HG03097 (cell line): ENCODE measurements around the gene BPIFB3.
"Not testable (repeated sequence)": the region's sequence is repeated elsewhere in the genome, so short reads cannot be mapped to it uniquely, and the experiment has no call there.

Source experiments
- ATAC-seq: cut with Tn5 transposase; IDR thresholded peaks from one replicate; pipeline ENCODE4 v1.9.1; 2021; ENCODE audit not compliant: unreplicated experiment, low FRiP score

BPIFB3 gene

DNA sequence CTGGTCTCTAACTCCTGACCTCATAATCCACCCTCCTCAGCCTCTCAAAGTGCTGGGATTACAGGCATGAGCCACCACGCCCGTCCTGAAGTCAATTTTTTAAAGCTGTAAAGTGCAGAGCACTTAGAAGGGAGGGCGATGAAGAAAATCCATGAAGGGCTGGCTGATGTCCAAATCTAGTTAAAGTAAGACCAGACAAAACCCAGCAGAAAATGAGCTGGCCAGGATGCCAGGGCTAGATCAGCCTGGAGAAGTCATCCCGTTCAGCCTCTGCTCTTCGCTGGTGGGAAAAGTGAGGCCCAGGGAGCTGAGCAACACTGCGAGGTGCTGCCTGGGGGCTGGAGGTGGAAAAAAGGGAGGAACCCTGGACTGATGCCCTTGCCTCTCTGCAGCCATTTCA lies 28.8 kb downstream of the BPIFB3 start:
- no peak for ATAC-seq

DNA sequence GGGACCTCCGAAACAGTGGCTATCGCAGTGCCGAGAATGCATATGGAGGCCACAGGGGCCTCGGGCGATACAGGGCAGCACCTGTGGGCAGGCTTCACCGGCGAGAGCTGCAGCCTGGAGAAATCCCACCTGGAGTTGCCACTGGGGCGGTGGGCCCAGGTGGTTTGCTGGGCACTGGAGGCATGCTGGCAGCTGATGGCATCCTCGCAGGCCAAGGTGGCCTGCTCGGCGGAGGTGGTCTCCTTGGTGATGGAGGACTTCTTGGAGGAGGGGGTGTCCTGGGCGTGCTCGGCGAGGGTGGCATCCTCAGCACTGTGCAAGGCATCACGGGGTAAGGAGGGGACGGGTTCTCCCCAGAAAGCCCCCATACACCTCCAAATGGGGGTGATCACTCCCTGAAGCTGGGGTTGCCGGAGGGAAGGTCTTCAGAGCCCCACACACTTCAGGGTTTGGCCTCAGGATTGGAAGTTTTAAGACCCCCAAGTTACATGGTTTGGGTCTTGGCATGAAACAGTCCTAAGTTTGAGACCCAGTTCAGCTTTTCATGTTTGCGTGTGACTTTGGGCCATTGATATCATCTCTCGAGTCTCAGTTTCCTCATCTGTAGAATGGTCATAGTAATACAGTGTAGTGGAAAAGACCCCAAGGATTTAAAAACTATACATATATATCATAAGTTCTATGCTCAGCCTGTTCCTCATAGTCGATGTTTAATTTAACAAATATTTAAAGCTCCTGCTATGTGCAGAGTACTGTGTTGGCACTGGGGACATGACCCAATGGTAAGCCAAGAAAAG lies 30.0 kb downstream of the BPIFB3 start:
- no peak for ATAC-seq

DNA sequence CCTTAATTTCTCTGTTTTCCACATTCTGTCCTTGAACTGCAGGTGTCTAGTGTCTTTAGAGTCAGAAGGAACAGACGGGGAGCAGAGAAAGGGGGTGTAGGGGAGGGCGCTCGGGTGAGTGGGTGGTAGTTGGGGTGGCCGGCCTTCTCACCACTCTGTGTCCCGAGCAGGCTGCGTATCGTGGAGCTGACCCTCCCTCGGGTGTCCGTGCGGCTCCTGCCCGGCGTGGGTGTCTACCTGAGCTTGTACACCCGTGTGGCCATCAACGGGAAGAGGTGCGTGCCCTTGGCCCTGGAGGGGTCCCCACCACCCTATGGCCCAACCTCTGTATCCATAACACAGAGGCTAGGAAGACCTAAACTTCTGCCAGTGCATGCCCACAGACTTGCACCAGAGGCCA lies 31.0 kb downstream of the BPIFB3 start:
- no peak for ATAC-seq

DNA sequence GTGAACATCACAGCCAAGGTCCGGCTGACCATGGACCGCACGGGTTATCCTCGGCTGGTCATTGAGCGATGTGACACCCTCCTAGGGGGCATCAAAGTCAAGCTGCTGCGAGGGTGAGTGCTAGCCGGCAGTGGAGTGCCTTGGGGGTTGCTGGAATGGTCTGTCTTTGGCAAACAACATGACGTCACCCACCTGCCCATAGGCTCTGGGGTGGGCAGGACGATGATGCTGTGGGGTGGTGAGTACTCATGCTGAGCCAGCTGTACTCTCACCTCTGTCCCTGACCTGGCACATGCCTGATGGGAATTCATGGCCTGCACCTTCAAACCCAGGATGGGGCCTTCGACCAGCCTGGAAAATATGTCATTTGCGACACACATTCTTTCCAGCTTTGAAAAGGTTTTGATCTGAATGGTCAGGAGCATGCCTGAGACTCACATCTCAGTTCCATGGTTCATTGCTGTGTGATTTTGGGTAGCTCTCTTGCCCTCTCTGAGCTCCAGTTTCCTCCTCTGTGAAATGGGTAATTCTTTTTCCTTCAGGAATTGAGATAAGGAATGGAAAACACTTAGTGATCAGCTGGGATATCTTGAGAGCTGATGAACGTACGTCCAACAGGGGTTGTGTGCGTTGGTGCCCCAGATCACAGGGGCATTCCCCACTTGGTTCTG lies 32.5 kb downstream of the BPIFB3 start:
- ATAC-seq = no peak

DNA sequence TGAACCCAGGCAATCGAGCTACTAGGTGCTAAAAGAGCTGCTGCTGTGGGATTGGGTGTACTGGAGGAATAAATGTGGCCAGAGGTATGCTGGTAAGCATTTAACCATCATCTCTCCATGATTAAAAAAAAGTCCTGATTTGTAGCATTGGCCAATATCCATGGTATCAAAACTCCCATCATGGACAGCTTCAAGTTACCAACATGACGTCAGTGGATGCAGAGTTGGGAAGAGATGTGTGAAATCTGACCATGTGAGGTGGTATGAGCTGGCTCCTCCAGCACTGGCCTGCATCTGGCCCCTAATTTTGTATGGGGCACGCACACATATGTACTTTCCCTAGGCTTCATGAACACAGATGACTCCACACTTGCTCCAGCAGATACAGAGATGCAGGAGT lies 37.4 kb downstream of the BPIFB3 start:
- ATAC-seq = no peak

DNA sequence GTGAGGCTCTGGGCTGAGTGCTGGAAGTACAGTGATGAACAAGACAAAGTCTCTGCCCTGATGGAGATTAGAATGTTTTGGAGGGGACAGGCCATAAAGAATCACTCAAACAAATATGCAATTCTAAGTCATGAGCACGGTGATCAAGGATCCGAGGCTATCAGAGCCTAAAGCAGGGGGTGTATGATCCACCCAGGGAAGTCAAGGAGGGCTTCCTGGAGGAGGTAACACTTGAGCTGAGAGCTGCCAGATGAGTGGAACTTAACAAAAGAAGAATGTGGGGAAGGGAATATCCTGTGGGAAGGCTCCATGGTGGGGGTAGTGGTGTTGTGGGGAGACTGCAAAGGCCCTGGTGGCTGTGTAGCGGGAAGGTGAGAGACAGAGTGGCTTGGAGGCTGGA lies 38.0 kb downstream of the BPIFB3 start:
- no peak for ATAC-seq

DNA sequence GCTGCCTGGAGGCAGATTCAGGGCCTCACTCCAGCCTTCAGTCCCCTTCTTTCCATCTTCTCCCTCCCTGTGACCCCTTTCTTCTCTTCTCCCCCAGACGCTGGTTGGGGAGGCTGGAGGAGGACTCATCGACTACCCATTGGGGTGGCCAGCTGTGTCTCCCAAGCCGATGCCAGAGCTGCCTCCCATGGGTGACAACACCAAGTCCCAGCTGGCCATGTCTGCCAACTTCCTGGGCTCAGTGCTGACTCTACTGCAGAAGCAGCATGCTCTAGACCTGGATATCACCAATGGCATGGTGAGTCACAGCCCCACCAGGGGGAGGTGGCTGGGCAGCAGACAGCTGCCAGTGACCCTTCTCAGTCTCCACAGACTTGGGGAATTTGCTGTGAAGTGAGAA lies 38.7 kb downstream of the BPIFB3 start:
- ATAC-seq = no peak

DNA sequence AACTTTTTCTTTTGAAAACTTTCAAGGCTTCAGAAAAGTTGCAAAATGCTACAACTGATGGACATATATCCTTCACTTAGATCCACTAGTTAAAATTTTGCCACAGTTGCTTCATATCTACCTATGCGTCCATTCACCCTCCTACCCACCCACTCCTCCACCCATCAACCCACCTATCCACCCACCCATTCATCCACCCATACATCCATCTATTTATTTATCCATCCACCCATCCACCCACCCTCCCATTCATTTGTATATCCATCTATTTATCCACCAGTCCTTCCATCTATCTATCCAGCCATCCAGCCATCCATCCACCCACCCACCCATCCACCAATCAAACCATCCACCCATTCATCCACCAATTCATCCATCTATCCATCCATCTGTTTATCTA lies 39.4 kb downstream of the BPIFB3 start:
- ATAC-seq = no peak

DNA sequence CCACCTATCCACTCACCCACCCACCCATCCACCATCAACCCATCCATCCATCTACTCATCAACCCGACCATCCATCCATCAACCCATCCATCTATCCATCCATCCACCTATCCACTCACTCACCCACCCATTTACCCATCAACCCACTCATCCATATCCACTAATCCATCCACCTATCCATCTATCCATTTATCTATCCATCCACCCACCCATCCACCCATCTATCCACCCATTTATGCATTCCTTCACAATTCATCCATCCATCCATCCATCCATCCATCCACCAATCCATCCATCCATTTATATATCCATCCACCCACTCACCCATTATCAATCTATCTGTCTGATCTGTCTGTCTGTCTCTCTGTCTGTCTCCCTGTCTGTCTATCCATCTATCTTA lies 39.9 kb downstream of the BPIFB3 start:
- ATAC-seq = no peak

DNA sequence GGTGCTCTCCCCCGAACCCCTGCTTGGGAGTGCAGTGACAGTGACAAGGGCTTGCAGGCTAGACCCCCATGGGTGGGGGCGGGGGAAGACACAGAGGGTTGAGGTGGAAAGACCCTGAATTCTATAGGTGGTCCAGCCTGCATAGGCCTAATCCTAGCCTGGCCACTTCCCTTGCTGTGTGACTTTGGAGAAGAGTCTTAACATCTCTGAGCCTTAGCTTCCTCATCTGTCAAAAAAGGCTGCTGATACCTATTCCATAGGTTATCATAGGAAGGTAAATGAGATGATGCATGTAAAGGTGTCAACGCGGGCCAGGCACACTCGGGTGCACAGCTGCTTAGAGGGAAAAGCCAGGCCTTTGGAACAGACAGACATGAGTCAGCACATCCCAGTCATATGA lies 41.5 kb downstream of the BPIFB3 start:
- ATAC-seq = no peak

DNA sequence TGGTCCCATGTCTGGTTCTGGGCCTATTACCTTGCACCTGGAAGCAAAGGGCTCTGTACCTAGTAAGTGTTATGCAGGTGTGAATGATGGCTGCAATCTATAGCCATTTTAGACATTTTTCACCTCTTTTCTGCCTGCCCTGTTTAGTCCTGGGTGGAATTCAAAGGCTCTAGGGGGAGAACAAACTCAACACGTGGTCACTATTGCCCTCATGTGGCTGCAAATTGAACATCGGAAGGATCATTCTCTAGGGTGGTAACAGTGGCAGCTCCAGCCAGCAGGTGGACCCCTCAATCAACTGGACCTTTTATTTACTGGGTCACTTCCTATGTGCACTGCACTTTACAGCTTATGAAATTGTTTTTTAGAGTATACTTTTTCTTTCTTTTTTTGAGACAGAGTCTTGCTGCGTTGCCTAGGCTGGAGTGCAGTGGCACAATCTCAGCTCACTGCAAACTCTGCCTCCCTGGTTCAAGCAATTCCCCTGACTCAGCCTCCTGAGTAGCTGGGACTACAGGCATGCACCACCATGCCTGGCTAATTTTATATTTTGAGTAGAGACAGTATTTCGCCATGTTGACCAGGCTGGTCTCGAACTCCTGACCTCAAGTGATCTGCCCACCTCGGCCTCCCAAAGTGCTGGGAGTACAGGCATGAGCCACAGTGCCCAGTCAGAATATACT lies 42.3 kb downstream of the BPIFB3 start:
- ATAC-seq = not testable (repeated sequence)

DNA sequence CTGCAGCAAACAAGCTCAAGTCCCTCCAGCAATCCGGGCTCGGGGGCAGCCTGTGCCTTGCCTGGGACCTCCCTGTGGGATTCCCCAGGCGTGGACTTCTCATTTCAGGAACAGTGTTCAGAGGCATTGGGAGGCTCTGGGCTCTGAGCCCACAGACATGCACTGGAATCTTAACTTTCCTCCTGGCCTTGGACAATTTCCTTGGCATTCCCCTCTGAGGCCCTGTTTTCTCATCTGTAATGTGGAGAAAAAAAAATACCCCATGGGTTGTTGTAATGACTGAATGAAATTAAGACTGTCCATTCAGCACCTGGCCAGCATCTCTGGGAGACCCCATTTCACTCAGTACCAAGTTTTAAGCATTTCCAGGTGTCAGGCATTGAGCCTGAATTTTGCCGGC lies 43.3 kb downstream of the BPIFB3 start:
- ATAC-seq = no peak

DNA sequence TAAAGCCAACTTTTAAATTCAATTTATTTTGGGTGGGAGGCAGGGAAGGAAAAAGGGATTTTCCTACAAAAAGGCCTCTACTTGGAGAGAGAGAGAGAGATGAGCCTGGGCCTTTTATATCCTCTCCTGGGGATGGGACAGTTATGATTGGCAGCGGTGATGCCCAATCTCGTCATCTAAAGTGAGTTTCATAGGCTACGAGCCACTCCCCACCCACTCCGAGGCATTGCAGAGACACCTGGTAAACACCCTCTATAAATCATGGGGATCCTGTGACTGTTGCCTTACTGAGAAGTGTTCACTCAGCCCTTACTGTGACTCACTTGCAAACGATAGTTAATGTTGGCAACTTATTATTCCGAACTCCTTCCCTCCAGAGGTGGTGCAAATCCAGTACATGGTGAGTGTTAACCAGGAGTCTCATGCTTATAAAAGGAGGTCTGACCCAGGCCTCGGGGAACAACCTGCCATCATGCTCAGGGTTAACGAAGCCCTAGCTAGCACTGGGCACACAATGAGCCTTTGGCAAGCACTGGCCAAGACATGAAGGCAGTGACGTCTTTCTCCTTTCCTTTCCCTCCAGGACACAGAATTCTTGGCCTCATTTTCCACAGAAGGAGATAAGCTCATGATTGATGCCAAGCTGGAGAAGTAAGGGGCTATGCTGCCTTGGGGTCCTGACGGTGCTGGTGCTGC lies 46.3 kb downstream of the BPIFB3 start:
- no peak for ATAC-seq

DNA sequence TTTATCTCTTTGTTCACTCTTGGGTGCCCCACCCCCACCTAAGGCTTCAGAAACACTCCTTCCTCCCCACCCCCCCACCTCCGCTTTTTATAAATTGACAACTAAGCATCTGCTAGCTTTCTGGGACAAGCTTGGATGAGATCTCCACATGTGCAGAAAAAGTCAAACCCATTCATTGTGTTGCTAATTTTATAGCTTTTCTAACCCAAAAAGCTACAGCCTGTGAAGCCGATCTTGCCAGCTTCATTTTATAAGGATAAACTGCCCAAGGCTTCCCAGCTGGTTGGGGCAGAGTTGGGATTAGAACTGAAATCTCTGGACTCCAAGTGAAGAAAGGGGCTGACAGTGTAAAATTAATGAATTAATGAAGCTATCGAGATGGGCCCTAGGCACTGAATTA lies 49.9 kb downstream of the BPIFB3 start:
- ATAC-seq = no peak

DNA sequence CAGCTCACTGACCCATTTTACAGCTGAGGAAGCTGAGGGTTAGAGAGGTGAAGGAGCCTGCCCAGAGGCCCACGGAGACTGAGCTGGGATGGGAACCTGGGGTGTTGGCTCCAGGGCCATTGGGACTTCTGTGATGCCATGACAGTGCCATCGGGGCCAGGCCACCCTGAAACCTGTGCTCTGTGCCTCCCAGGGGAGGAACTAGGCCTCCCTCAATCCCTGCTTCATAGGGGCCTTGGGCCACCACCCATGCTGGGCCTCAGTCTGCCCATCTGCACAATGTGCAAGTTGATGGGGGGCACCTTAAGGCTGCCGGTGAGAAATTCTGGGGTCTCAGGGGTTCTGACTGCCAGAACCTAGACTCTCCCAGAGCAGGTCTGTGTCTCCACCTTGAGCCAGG lies 50.6 kb downstream of the BPIFB3 start:
- ATAC-seq = no peak

DNA sequence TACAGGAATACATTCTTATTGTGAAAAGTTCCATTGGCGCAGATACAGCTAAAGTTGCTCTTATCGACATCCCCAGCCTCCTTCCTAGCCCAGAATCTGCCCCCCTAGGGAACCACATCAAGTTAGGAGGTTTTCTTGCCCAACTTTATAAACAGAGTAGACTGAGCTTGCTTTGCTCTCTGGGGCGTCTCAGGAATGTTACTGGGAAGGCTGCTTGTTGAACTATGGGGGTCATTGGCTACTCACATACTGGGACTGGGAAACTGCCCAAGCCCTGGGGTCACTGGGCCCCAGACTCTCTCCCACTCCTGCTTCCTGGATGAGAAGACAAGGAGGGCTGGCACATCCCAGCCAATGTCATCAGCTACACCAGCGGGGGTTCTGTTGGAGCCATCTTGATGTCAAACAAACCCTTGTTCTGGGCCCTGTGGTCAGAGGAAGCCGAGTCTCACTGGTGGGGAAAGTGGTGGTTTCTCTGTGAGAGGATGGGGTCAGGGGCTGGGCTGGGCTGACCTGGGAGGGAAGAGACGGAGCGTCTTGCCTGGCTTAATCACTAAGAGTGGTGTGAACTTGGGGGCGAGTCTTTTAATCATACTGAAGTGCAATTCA lies 51.7 kb downstream of the BPIFB3 start:
- ATAC-seq = no peak

DNA sequence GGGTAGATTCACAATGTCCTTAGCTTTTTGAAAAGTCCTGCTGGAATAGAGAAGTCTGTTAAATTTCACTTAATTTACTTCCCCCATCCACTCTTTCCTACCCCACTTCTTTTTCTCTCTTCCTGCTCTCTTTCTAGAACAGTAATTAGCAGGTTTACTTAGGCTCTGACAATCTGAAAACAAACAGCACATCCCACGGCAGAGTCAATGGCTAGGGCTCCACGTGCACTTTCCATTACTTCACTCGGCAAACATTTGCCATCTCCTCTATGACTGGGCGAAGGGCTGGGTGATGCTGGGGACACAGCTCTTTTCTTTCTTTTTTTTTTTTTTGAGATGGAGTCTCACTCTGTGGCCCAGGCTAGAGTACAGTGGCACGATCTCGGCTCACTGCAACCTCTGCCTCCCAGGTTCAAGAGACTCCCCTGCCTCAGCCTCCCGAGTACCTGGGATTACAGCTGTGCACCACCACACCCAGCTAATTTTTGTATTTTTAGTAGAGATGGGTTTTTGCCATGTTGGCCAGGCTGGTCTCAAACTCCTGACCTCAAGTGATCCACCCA lies 52.4 kb downstream of the BPIFB3 start:
- not testable (repeated sequence) for ATAC-seq

DNA sequence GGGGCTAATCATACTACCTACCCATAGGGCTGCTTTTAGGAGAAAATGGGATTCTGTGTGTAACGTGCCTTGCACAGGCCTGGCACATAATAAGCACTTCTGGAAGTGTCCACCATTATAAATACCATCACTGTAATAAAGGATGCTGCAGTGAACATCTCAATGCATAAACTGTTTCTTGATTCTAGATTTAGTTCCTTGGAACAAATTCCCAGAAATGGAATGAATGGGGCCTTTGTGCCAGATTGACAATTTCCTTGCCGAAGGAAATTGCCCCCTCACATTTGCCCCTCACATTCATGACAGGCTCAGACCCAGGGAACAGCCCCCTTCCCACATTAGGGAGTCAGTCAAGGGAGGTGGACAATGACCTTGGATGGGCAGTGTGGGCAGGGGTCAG lies 55.0 kb downstream of the BPIFB3 start:
- ATAC-seq = no peak

DNA sequence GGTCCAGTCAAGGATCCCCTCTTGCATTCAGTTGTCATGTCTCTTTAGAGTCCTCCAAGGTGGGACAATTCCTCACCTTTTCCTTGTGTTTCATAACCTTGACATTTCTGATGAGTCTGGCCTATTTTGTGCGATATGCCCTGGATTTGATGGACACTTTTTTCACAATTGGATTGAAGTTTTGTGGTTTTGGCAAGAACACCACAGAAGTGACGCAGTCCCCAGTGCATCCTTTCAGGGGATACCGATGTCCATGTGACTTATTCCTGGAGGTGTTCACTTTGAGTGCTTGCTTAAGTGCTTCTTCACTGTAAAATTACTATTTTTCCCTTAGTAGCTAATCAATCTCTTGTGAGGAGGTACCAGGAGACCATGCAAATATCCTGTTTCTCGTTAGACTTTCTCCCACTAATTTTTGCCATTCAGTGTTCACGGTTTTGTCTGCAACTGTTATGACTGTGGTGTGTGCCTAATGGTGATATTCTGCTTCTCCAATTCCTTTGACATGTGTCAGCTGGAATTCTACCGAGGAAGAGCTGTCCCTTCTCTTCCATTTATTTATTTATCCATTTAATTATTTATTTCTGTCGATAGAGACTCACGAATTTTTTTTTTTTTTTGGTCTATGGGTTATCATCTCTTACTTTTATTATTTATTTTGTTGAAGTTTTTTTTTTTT lies 56.6 kb downstream of the BPIFB3 start:
- ATAC-seq = no peak

DNA sequence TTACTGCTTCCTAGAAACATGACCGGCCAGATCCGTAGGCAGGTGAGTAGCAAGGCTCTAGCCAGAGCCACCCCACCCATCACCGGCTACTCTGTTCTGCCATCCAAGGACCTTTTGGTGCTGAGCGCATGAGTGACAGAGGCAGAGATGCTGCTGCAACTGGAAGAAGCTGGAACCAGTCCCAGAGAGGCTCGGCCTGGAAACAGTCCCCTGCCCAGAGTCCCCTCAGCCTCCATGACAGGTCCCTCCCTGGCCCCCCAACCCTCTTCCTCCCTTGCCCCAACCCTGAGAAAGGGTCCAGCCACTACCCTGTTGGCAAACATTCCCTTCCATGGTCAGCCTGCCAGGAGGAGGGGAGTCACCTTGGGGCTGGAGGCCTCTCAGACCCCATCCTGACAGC lies 57.6 kb downstream of the BPIFB3 start:
- no peak for ATAC-seq
